HCT116 (cell line): Measurements from ENCODE around the gene MARK1. TPM values are rescaled to one million over a fixed set of nuclear protein-coding genes. Genes with fewer than 3 reads are reported as not detected.

Source experiments
- ATAC-seq: fragments of 200-7000 bp; cut with Tn5 transposase; 2 replicates; pipeline ENCODE4 v1.9.1; 2020; ENCODE audit warnings: mild to moderate bottlenecking, moderate library complexity
- BruUV-seq: library from RNA; stranded (reverse); fragments of 400-500 nt; replicated peaks from 2 replicates; lab custom pipeline; 2021; lab: Mats Ljungman, UMichigan
- CTCF ChIA-PET: fragments of 300-600 bp; sonication (Branson Sonifier 250); formaldehyde crosslinking; loops from one replicate; lab custom pipeline; 2021; ENCODE audit warnings: antibody characterized with exemption; lab: Charles Lee
- POLR2A ChIA-PET: fragments of 300-600, 350-600 bp; sonication (Branson Sonifier 250); formaldehyde crosslinking; loops from one replicate; lab custom pipeline; 2021; ENCODE audit warnings: antibody characterized with exemption; lab: Charles Lee
- RAD21 ChIA-PET, 2 experiments: fragments of 300-600 bp; sonication (Branson Sonifier 250); formaldehyde crosslinking; loops; one replicate each; lab custom pipeline; 2023; ENCODE audit warnings: low total read pairs in 2 of 2; ENCODE audit not compliant: uncharacterized antibody in 2 of 2, unreplicated experiment in 2 of 2, low non-redundant PET in 1 of 2; lab: Charles Lee
- DNase-seq: peaks from one replicate; pipeline ENCODE4 v3.0.0-alpha.2; 2010; ENCODE audit warnings: low read depth, low spot score
- H2AFZ ChIP-seq: fragments of 200-600 bp; shearing (Covaris generic), sonication (generic); 2 replicates; pipeline ENCODE4 v1.6.1; 2017; ENCODE audit warnings: low read depth, mixed run types, mixed read lengths, antibody characterized with exemption, low read length; ENCODE audit not compliant: poor library complexity, severe bottlenecking
- H3K27ac ChIP-seq: 2 replicates; pipeline ENCODE4 v1.5.1; 2012; ENCODE audit warnings: low read depth, low read length
- H3K27me3 ChIP-seq: fragments of 200-600 bp; sonication (generic); 2 replicates; pipeline ENCODE4 v1.6.1; 2016; ENCODE audit warnings: mixed run types, low read length, mixed read lengths; ENCODE audit not compliant: insufficient read depth
- H3K36me3 ChIP-seq, 2 experiments: fragments of 200-500 bp in 1 of 2; fragments of 200-600 bp in 1 of 2; sonication (Bioruptor generic) in 1 of 2; sonication (generic) in 1 of 2; 2 replicates each; pipeline versions ENCODE4 v1.5.1 to v1.6.1; 2014 to 2016; ENCODE audit warnings: low read length in 2 of 2, inconsistent platforms in 1 of 2, mixed read lengths in 1 of 2, mixed run types in 1 of 2; ENCODE audit not compliant: insufficient read depth in 2 of 2, control insufficient read depth in 1 of 2
- H3K4me1 ChIP-seq, 2 experiments: fragments of 200-600 bp in 1 of 2; sonication (generic) in 1 of 2; 2 replicates each; pipeline versions ENCODE4 v1.5.1 to v1.6.1; 2012 to 2017; ENCODE audit warnings: low read length in 2 of 2, inconsistent platforms in 1 of 2, mild to moderate bottlenecking in 1 of 2, mixed read lengths in 1 of 2, mixed run types in 1 of 2, moderate library complexity in 1 of 2; ENCODE audit not compliant: insufficient read depth in 2 of 2, control insufficient read depth in 1 of 2
- H3K4me2 ChIP-seq: fragments of 200-600 bp; sonication (generic); 2 replicates; pipeline ENCODE4 v1.6.1; 2017; ENCODE audit warnings: mixed run types, low read length, mixed read lengths
- H3K4me3 ChIP-seq, 2 experiments: fragments of 200-600 bp in 1 of 2; sonication (generic) in 1 of 2; replicated peaks in 1 of 2; 2 replicates each; pipeline ENCODE4 v1.5.1; 2011 to 2016; ENCODE audit warnings: low read length in 2 of 2, control low read depth in 1 of 2, low read depth in 1 of 2, mild to moderate bottlenecking in 1 of 2, mixed read lengths in 1 of 2, mixed run types in 1 of 2
- H3K79me2 ChIP-seq: fragments of 200-600 bp; sonication (generic); 2 replicates; pipeline ENCODE4 v1.6.1; 2017; ENCODE audit warnings: mild to moderate bottlenecking, mixed run types, low read length, moderate library complexity, mixed read lengths; ENCODE audit not compliant: insufficient read depth
- H3K9ac ChIP-seq: fragments of 200-600 bp; sonication (generic); 2 replicates; pipeline ENCODE4 v1.6.1; 2016; ENCODE audit warnings: low read length, mixed read lengths
- H3K9me2 ChIP-seq: fragments of 200-600 bp; sonication (generic), shearing (Covaris generic); 2 replicates; pipeline ENCODE4 v1.6.1; 2017; ENCODE audit warnings: mixed run types, mild to moderate bottlenecking, moderate library complexity; ENCODE audit not compliant: insufficient read depth
- H3K9me3 ChIP-seq, 2 experiments: fragments of 200-500 bp in 1 of 2; fragments of 200-600 bp in 1 of 2; sonication (Bioruptor generic) in 1 of 2; sonication (generic) in 1 of 2; 2 replicates each; pipeline ENCODE4 v1.6.1; 2014 to 2017; ENCODE audit warnings: low read length in 2 of 2, mixed read lengths in 2 of 2, inconsistent platforms in 1 of 2, low read depth in 1 of 2, mild to moderate bottlenecking in 1 of 2, mixed run types in 1 of 2, moderate library complexity in 1 of 2; ENCODE audit not compliant: control insufficient read depth in 1 of 2, insufficient read depth in 1 of 2
- H4K20me1 ChIP-seq: fragments of 200-600 bp; sonication (generic), shearing (Covaris generic); 2 replicates; pipeline ENCODE4 v1.6.1; 2017; ENCODE audit warnings: mixed run types, mild to moderate bottlenecking, moderate library complexity; ENCODE audit not compliant: insufficient read depth
- ATF3 ChIP-seq: IDR thresholded peaks from 2 replicates; pipeline ENCODE4 v1.6.1; 2012
- CBX3 ChIP-seq: IDR thresholded peaks from 2 replicates; pipeline ENCODE4 v1.6.1; 2012; ENCODE audit warnings: low read depth
- CEBPB ChIP-seq: IDR thresholded peaks from 2 replicates; pipeline ENCODE4 v1.6.1; 2012; ENCODE audit warnings: low read depth
- EGR1 ChIP-seq: IDR thresholded peaks from 2 replicates; pipeline ENCODE4 v1.6.1; 2012; ENCODE audit warnings: low read depth
- ELF1 ChIP-seq: IDR thresholded peaks from 2 replicates; pipeline ENCODE4 v1.6.1; 2012; ENCODE audit warnings: low read depth, borderline replicate concordance
- EZH2 ChIP-seq: fragments of 200-600 bp; sonication (generic); IDR thresholded peaks from 2 replicates; pipeline ENCODE4 v1.6.1; 2017; ENCODE audit warnings: antibody characterized with exemption, mixed run types
- MAX ChIP-seq: IDR thresholded peaks from 2 replicates; pipeline ENCODE4 v1.6.1; 2012
- POLR2A ChIP-seq: IDR thresholded peaks from 2 replicates; pipeline ENCODE4 v1.7.0; 2011; ENCODE audit warnings: borderline replicate concordance; ENCODE audit not compliant: insufficient read depth, insufficient read length; ENCODE audit errors: extremely low read depth
- POLR2AphosphoS5 ChIP-seq: IDR thresholded peaks from 2 replicates; pipeline ENCODE4 v1.6.1; 2011; ENCODE audit warnings: mild to moderate bottlenecking, low read depth, low read length, moderate library complexity
- RAD21 ChIP-seq: IDR thresholded peaks from 2 replicates; pipeline ENCODE4 v1.6.1; 2012; ENCODE audit warnings: low read depth, mild to moderate bottlenecking
- SIN3A ChIP-seq: IDR thresholded peaks from 2 replicates; pipeline ENCODE4 v1.6.1; 2012; ENCODE audit warnings: low read depth
- SP1 ChIP-seq: IDR thresholded peaks from 2 replicates; pipeline ENCODE4 v1.6.1; 2012; ENCODE audit warnings: low read depth
- SRF ChIP-seq: IDR thresholded peaks from 2 replicates; pipeline ENCODE4 v1.6.1; 2012; ENCODE audit warnings: low read depth
- ZBTB33 ChIP-seq: IDR thresholded peaks from 2 replicates; pipeline ENCODE4 v1.6.1; 2011; ENCODE audit warnings: mild to moderate bottlenecking, low read length, moderate library complexity; ENCODE audit not compliant: insufficient replicate concordance; ENCODE audit errors: extremely low read depth
- ZFX ChIP-seq: fragments of 450-650 bp; IDR thresholded peaks from 2 replicates; pipeline ENCODE4 v1.6.1; 2017
- ZNF274 ChIP-seq: fragments of 200-500 bp; sonication (Bioruptor generic); IDR thresholded peaks from 2 replicates; pipeline ENCODE4 v1.6.1; 2014; ENCODE audit warnings: mild to moderate bottlenecking, low read depth, low read length, inconsistent platforms
- intact Hi-C: fragments of 100-400 bp; cut with micrococcal nuclease; formaldehyde crosslinking; loops from 2 replicates; pipeline ENCODE4 v1.10.0; 2022
- total RNA-seq: library from RNA; stranded (reverse); gene quantifications from one replicate; pipeline ENCODE4 v1.2.1, GENCODE V29; 2021; ENCODE audit not compliant: unreplicated experiment
- TF ChIP-seq, protein P1 (sequence below), 3 experiments: fragments of 200-600 bp in 1 of 3; sonication (generic) in 1 of 3; IDR thresholded peaks in 2 of 3; conservative IDR thresholded peaks in 1 of 3; 2 replicates each; pipeline ENCODE4 v1.5.1; 2012 to 2017; ENCODE audit warnings: low read depth in 2 of 3, low read length in 2 of 3, antibody characterized with exemption in 1 of 3, borderline replicate concordance in 1 of 3, control low read depth in 1 of 3, mild to moderate bottlenecking in 1 of 3, mixed read lengths in 1 of 3, mixed run types in 1 of 3, moderate library complexity in 1 of 3; ENCODE audit not compliant: insufficient read depth in 1 of 3

Gene MARK1
- total RNA-seq, 1 experiment from 2014 or later: 3.6 TPM

- no peak for ATAC-seq
- H3K9ac ChIP-seq: no peak overlapping the region
- intact Hi-C loops: no loop called here
- no peak for DNase-seq
- CTCF ChIA-PET: no interaction called here
- H3K4me1 ChIP-seq: no peaks in the 10 kb centered on the region
- no peak overlapping the region for H3K27ac ChIP-seq
- no peaks in the 10 kb centered on the region; a peak in 1 of 4 replicates for H3K9me3 ChIP-seq
- H3K36me3 ChIP-seq: no peaks in the 10 kb centered on the region
- no peaks in the 10 kb centered on the region for H3K9me2 ChIP-seq
- H4K20me1 ChIP-seq: no peaks in the 10 kb centered on the region
- BruUV-seq: no TSS peak
- H3K4me2 ChIP-seq: no peak overlapping the region
- H2AFZ ChIP-seq: no peak overlapping the region
- H3K27me3 ChIP-seq: no peaks in the 10 kb centered on the region
- no peak for TF ChIP-seq POLR2A
- no peak for TF ChIP-seq ZBTB33
- no peak for TF ChIP-seq ZFX
- no peak for TF ChIP-seq ATF3
- no peak for TF ChIP-seq ZNF274
- no peak for TF ChIP-seq ELF1
- TF ChIP-seq, protein P1, sequence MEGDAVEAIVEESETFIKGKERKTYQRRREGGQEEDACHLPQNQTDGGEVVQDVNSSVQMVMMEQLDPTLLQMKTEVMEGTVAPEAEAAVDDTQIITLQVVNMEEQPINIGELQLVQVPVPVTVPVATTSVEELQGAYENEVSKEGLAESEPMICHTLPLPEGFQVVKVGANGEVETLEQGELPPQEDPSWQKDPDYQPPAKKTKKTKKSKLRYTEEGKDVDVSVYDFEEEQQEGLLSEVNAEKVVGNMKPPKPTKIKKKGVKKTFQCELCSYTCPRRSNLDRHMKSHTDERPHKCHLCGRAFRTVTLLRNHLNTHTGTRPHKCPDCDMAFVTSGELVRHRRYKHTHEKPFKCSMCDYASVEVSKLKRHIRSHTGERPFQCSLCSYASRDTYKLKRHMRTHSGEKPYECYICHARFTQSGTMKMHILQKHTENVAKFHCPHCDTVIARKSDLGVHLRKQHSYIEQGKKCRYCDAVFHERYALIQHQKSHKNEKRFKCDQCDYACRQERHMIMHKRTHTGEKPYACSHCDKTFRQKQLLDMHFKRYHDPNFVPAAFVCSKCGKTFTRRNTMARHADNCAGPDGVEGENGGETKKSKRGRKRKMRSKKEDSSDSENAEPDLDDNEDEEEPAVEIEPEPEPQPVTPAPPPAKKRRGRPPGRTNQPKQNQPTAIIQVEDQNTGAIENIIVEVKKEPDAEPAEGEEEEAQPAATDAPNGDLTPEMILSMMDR (IDR thresholded peaks at IDR 0.05 in 2 of 3, conservative IDR thresholded peaks at IDR 0.05 in 1 of 3; ENCODE audit: borderline replicate concordance in 1 of 3, insufficient read depth in 1 of 3, low read depth in 2 of 3, low read length in 2 of 3): no peak
- no peak for TF ChIP-seq SP1
- no peak for TF ChIP-seq SIN3A
- TF ChIP-seq CEBPB: no peak
- TF ChIP-seq SRF: no peak
- TF ChIP-seq POLR2AphosphoS5: no peak
- no peak for TF ChIP-seq MAX
- no peak for TF ChIP-seq EZH2
- TF ChIP-seq RAD21: no peak
- TF ChIP-seq EGR1: no peak
- TF ChIP-seq CBX3: no peak
- H3K4me3 ChIP-seq: no peak overlapping the region
- POLR2A ChIA-PET: no interaction called here
- H3K79me2 ChIP-seq: no peaks in the 10 kb centered on the region
- RAD21 ChIA-PET: no interaction called here
These were observed 146.0 kb downstream of the MARK1 start for GRCh38 chr1:220673921-220674320.
